ENCODE results near the gene RANBP10. TPM values are rescaled to one million over a fixed set of nuclear protein-coding genes. Genes with fewer than 3 reads are reported as not detected.
A peak's percentile ranks its signal among the peaks of the same experiment; 100 is the strongest.

The RANBP10 gene
- total RNA-seq, 2 donors from 2014 or later = 28.0 to 31.0 TPM

DNA sequence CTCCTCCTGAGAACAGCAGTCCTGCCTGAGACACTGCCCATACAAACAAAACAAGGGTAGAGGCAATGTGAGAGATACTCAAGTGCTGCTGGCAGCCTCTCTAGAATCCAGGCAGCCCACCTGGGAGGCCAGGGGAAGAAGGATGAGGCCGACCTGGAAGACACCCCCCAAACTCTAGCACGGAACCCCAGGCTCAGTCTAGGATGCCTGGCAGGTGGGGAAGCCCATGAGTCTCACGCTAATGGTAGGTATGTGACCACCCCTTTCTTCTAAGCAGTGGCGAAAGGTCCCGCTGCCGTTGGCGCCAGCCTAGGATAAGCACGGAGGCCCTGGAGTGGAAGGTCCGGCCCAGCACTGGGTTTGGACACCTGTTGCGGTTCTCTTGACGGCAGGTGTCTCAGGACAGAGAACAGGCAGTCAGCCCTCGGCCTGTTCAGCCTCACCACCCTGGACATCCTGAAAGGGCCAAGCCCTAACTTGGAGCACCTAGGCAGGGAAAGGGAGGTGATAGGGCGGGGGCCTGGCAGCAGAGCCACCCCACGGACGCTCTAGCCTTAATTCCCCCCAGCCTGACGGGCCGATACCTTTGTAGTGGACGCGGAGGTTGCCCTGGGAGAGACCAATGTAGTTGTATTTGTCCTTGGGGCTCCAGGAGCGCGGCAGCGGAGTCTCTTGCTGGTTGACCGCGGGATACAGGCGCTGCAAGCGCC, 487 bp downstream of the RANBP10 start:
- Mint-ChIP-seq H3K4me3 (peak overlapping the region; percentile 83), H3K36me3 (no peaks in the 10 kb centered on the region), H3K4me1 (ENCODE audit: low read depth in 2 of 2) (peaks cover 40 to 42% of the 10 kb centered on the region in 2 donors), H3K27me3 (no peaks in the 10 kb centered on the region), H3K9me3 (no peaks in the 10 kb centered on the region), H3K27ac (peak overlapping the region; percentile 49 to 86)
- no peak for ATAC-seq
- DNase-seq (ENCODE audit: low spot score) = peak; percentile 55

DNA sequence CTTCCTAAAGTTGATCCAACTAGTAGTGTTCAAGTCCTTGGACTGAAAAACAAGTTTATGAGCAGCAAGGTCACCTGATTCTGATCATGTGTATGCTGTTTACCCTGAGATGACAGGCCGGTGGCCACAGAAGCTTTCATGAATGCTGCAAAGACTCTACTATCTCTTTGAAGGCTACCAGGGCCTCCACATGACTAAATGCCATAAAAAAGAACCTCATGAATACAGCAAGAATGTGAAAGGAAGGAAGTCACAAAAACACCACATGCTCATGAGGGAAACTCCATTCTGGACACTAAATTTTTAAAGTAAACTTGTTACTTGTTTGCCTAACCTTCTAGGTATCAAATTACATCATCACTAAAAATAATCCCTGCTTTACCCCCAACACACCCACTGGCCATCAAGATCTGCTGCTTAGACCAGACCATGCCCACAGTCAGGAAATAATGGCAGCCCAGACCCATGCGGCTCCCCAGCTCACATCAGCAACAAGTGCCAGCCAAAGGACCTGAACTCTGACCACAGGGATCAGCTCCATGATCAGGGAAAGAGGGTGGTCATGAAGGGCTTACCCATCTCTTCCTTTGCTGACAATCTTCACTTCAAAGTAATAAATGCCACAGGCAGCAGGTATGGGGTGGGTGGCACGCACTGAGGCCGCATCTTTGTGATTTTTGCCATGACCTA, 1.4 kb downstream of the RANBP10 start:
- Mint-ChIP-seq H3K27me3 (no peaks in the 10 kb centered on the region), H3K4me1 (ENCODE audit: low read depth in 2 of 2) (peaks cover 46 to 48% of the 10 kb centered on the region in 2 donors), H3K4me3 (peak overlapping the region; percentile 83), H3K27ac (peak overlapping the region; percentile 49 to 86), H3K9me3 (no peaks in the 10 kb centered on the region), H3K36me3 (no peaks in the 10 kb centered on the region)
- ATAC-seq (no peak), DNase-seq (ENCODE audit: low spot score) (peak; percentile 25)

DNA sequence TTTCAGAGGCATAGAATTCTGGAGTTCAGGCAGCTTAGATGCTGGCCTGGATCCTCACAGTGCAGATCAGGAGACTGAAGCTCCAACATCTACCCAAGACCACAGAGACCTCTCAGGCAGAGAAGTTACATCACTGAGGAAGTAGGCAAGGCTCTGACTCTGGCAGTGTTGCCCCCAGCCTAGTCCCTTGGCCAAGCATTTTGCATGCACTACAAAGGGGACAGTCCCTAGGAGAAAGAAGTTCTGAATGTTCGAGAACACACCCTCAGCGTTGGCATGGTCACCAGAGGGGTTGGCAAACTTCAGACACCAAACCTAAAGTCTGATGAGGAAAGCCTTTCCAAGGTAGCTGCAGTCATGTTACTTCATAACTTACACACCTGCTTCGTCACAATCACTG, 2.5 kb downstream of the RANBP10 start:
- peak in 1 of 2 donors; percentile 8 for ATAC-seq
- Mint-ChIP-seq H3K4me1 (ENCODE audit: low read depth in 2 of 2) (peaks cover 48 to 50% of the 10 kb centered on the region in 2 donors), H3K4me3 (peak overlapping the region; percentile 63), H3K27ac (peak overlapping the region; percentile 49 to 86), H3K36me3 (no peaks in the 10 kb centered on the region), H3K27me3 (no peaks in the 10 kb centered on the region), H3K9me3 (no peaks in the 10 kb centered on the region)
- peak; percentile 69 for DNase-seq (ENCODE audit: low spot score)

DNA sequence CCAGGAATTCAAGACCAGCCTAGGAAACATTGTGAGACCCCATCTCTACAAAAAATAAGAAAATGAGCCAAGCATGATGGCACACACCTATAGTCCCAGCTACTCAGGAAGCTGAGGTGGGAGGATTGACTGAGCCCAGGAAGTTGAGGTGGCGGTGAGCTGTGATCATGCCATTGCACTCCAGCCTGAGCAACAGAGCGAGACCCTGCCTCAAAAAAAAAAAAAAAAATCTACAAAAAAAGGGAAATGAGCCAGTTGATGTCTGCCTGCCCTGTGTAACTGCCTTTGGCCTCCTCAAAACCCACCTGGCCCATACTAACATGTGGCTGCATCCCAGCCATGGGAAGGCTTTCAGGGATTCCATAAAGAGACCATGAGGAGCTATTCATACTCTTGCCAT, 4.5 kb downstream of the RANBP10 start:
- Mint-ChIP-seq H3K4me3 (peak overlapping the region; percentile 16), H3K27ac (no peak overlapping the region), H3K36me3 (no peaks in the 10 kb centered on the region), H3K27me3 (no peaks in the 10 kb centered on the region), H3K9me3 (no peaks in the 10 kb centered on the region), H3K4me1 (ENCODE audit: low read depth in 2 of 2) (peaks cover 52 to 61% of the 10 kb centered on the region in 2 donors)
- DNase-seq (ENCODE audit: low spot score) (peak; percentile 45), ATAC-seq (no peak)

DNA sequence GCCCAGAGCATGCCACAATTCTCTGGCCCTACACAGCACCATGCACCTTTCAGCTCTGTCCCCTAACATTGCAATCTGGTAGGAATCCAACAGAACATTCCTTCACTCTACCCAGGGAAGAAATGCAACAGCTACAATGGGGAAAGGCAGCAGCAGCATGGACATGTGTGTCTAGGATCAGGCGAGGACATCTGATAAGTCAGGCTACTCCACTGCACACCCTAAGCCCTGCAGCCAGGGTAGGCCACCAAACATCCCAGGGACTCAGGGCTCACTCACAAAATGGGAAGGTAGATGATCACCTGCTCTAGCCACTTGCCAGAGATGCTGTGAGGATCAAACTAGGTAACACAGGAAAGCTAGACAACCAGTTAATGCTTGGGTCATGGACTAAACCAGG, 5.1 kb downstream of the RANBP10 start:
- Mint-ChIP-seq H3K27me3 (no peaks in the 10 kb centered on the region), H3K9me3 (no peaks in the 10 kb centered on the region), H3K4me1 (ENCODE audit: low read depth in 2 of 2) (peaks cover 58 to 67% of the 10 kb centered on the region in 2 donors), H3K36me3 (no peaks in the 10 kb centered on the region), H3K4me3 (no peak overlapping the region), H3K27ac (peak overlapping the region in 1 of 2 donors; percentile 81)
- DNase-seq (ENCODE audit: low spot score) (peak; percentile 25), ATAC-seq (no peak)

DNA sequence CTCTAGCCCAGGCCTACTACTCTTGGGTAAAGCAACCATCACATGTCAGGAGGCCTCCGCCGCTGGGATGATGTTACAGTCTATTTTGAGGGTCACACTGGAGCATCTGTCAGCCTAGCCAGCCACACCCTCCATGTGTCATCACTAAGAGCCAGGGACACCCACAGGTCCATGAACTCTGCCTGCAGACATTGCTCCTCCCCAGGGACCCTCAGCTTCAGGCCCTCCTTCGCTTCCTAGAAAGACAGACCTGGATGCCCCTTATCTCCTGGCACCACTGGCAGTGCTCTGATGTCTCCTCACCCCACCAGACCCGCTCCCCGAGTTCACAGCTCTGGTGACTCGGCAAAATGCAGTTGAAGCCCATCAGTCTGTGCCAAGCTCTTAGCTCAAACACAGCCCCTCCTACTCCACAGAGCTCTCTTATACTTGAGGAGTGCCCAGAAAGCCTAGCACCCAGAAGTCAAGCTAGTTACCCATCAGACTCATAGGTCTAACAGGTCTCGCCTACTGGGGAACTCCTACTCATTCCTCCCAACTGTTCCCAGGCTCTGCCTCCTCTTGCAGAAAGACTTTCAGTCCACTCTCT, 5.9 kb downstream of the RANBP10 start:
- no peaks in the 10 kb centered on the region for H3K36me3 Mint-ChIP-seq
- DNase-seq (ENCODE audit: low spot score) (peak; percentile 28), ATAC-seq (no peak)
- H3K9me3 Mint-ChIP-seq = no peaks in the 10 kb centered on the region
- H3K4me3 Mint-ChIP-seq = no peak overlapping the region
- peak overlapping the region in 1 of 2 donors; percentile 81 for H3K27ac Mint-ChIP-seq
- peaks cover 55 to 66% of the 10 kb centered on the region in 2 donors for H3K4me1 Mint-ChIP-seq (ENCODE audit: low read depth in 2 of 2)
- no peaks in the 10 kb centered on the region for H3K27me3 Mint-ChIP-seq

DNA sequence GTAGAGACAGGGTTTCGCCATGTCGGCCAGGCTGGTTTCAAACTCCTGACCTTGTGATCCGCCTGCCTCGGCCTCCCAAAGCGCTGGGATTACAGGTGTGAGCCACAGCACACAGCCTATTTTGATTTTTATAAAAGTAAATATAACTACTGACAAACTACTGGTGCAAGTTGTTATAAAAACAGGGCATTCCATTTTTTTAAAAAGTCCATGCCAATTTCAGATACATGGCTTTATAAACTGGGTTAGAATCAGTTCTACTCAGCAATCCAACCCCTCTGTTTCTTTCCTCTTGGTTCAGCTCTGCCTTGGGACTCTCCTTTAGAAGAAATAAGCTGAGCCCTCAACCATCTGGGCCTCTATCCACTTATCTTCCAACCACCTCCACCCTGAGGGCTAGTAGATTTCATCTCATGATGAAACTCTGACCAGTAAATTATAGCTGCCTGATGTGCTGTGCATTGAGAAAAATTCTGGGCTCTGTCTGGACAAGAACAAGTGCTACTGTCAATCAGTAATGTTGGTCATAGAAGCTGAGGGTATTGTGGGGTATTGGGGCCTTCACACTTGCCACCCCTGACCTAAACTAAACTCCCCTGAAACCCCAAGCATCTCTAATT, 10.2 kb downstream of the RANBP10 start:
- Mint-ChIP-seq H3K4me3 (no peak overlapping the region), H3K36me3 (no peaks in the 10 kb centered on the region), H3K9me3 (no peaks in the 10 kb centered on the region), H3K27ac (peak overlapping the region; percentile 19 to 45), H3K4me1 (ENCODE audit: low read depth in 2 of 2) (peaks cover 19 to 33% of the 10 kb centered on the region in 2 donors), H3K27me3 (no peaks in the 10 kb centered on the region)
- DNase-seq (ENCODE audit: low spot score) (no peak), ATAC-seq (no peak)

DNA sequence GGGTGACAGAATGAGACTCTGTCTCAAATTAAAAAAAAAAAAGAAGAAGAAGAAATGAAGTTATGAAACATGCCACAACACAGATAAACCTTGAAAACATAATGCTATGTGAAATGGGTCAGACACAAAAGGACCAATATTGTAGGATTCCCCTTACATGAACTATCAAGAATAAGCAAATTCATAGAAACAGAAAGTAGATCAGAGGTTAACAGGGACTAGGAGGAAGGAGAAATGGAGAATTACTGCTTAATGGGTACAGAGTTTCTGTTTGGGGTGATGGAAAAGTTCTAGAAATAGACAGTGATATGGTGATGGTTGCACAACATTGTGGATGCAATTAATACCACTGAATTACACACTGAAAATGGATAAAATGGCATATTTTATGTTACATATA, 16.3 kb downstream of the RANBP10 start:
- no peaks in the 10 kb centered on the region for H3K27me3 Mint-ChIP-seq
- no peaks in the 10 kb centered on the region for H3K9me3 Mint-ChIP-seq
- no peak overlapping the region for H3K4me3 Mint-ChIP-seq
- H3K4me1 Mint-ChIP-seq (ENCODE audit: low read depth in 2 of 2) = peaks cover 0 to 6% of the 10 kb centered on the region in 2 donors
- DNase-seq (ENCODE audit: low spot score) (no peak), ATAC-seq (no peak)
- peak overlapping the region in 1 of 2 donors; percentile 3 for H3K27ac Mint-ChIP-seq
- H3K36me3 Mint-ChIP-seq = no peaks in the 10 kb centered on the region

DNA sequence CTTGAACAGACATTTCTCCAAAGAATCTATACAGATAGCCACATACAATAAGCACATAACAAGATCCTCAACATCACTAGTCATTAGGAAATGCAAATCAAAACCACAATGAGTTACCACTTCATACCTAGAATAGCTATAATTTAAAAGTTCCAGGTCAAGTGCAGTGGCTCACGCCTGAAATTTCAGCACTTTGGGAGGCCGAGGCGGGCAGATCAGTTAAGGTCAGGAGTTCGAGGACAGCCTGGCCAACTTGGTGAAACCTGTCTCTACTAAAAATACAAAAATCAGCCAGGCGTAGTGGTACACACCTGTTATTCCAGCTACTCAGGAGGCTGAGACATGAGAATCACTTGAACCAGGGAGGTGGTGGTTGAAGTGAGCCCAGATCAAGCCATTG, 19.9 kb downstream of the RANBP10 start:
- Mint-ChIP-seq H3K4me1 (ENCODE audit: low read depth in 2 of 2) (peaks cover 4 to 13% of the 10 kb centered on the region in 2 donors), H3K4me3 (no peak overlapping the region), H3K9me3 (no peaks in the 10 kb centered on the region), H3K27me3 (no peaks in the 10 kb centered on the region), H3K27ac (no peak overlapping the region), H3K36me3 (no peaks in the 10 kb centered on the region)
- DNase-seq (ENCODE audit: low spot score) (no peak), ATAC-seq (no peak)

DNA sequence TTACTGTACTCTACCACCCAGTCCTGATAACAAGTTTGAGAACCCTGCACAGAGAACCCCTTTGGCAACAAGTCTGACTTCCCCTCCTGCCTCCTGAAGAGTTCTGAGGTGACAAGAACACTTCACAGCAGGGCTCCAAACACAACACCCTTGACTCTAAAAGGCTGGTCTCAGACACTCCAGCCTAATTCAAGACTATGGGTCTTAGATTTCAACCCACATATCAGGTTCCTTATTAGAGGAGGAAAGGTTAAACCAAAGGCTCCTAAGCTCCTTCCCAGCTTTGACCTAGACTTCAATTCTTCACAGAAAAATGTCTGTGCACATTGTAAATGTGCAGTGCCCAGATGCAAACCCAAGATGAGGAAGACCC, 23.0 kb downstream of the RANBP10 start:
- Mint-ChIP-seq H3K27me3 (no peaks in the 10 kb centered on the region), H3K27ac (peak overlapping the region in 1 of 2 donors; percentile 29), H3K9me3 (no peaks in the 10 kb centered on the region), H3K4me3 (no peak overlapping the region), H3K4me1 (ENCODE audit: low read depth in 2 of 2) (peaks cover 21 to 24% of the 10 kb centered on the region in 2 donors), H3K36me3 (no peaks in the 10 kb centered on the region)
- ATAC-seq = no peak
- no peak for DNase-seq (ENCODE audit: low spot score)

DNA sequence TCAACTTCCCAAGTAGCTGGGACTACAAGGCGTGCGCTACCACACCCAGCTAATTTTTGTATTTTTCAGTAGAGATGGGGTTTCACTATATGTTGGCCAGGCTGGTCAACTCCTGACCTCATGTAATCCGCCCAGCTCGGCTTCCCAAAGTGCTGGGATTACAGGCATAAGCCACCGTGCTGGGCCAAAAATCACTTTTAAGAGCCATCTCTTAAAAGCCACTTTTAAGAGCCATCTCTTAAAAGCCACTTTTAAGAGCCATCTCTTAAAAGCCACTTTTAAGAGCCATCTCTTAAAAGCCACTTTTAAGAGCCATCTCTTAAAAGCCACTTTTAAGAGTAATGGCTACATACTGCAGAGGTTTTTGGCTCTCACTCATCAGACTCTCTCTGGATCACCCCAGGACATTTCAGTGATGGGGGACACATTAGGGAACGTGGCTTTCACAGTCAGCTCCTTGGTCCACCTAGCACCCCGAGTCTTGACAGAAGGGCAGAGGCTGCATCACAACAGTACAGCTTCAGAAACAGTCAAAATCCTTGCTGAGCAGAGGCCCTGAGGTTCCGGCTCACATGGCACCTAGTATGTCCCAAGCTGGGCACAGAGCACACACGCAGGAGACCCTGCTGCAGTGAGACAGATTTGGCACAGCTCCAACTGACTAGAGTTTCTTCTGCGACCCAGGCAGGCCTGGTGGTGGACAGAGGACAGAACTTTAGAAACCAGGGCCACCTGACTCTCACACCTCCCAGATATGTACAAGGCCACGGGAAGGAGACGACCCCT, 23.6 kb downstream of the RANBP10 start:
- Mint-ChIP-seq H3K4me1 (ENCODE audit: low read depth in 2 of 2) (peaks cover 21 to 24% of the 10 kb centered on the region in 2 donors), H3K9me3 (no peaks in the 10 kb centered on the region), H3K27me3 (no peaks in the 10 kb centered on the region), H3K36me3 (no peaks in the 10 kb centered on the region), H3K4me3 (no peak overlapping the region), H3K27ac (no peak overlapping the region)
- no peak for ATAC-seq
- no peak for DNase-seq (ENCODE audit: low spot score)

DNA sequence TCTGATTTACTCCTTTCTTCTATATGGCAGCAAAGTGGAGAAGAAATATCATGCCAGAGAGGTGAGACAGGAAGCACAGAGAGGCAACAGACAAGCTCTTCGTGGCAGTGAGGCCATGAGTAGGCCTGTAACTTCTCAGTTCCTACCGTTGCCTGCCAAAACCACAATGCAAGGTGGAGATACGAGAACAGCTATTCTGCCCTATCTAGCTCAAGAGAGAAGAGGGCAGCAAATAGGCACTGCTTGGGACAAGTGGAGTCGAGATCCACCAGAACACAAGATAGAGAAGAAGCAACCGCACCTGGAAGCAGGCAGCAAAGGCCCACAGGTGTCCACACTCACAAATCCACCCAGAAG, 24.8 kb downstream of the RANBP10 start:
- H3K27ac Mint-ChIP-seq = peak overlapping the region; percentile 72 to 85
- ATAC-seq (no peak), DNase-seq (ENCODE audit: low spot score) (no peak)
- H3K27me3 Mint-ChIP-seq = no peaks in the 10 kb centered on the region
- peaks cover 21 to 24% of the 10 kb centered on the region in 2 donors for H3K4me1 Mint-ChIP-seq (ENCODE audit: low read depth in 2 of 2)
- no peaks in the 10 kb centered on the region for H3K36me3 Mint-ChIP-seq
- no peaks in the 10 kb centered on the region for H3K9me3 Mint-ChIP-seq
- H3K4me3 Mint-ChIP-seq = no peak overlapping the region

DNA sequence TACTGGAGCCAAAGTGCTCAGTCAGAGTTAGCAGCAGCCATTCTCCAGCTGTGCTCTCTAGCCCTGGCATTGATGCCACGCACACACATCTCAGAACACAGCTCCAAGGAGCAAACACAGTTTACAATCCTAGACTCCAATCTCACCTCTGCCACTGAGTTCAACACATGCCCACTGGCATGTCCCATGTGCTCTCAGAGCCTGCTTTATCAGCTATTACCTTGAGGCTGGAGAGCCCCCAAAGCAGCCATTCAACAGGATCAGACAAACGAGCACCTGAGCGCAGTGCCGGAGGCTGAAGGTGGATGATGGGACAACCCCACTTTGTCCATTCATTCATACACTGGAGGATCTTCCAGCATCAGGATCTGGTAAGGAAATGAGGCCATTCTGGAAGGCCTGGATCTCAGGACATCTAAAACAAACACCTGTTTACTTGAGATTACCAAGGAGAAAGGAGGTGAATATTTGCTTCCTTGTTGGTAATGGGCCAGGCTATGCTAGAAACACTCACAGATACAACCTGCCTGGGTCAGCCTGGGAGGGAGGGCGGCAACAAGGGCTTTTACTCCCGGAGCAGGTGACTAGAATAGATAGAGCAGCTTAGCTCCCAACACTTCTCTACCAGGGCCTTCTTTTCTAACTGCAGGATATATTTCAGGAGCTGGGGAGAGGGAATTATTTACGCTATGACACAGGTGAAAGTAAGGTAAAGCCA, 25.4 kb downstream of the RANBP10 start:
- Mint-ChIP-seq H3K27ac (peak overlapping the region; percentile 72 to 85), H3K27me3 (no peaks in the 10 kb centered on the region), H3K4me1 (ENCODE audit: low read depth in 2 of 2) (peaks cover 21 to 24% of the 10 kb centered on the region in 2 donors), H3K4me3 (no peak overlapping the region), H3K9me3 (no peaks in the 10 kb centered on the region), H3K36me3 (no peaks in the 10 kb centered on the region)
- no peak for DNase-seq (ENCODE audit: low spot score)
- ATAC-seq = peak in 1 of 2 donors; percentile 20
